Activated T-helper 17 cell treated with anti-CD3 and anti-CD28 coated beads, Interleukin-2, amount 50 U/mL, for 72 hours (primary cell): Measurements from ENCODE around the gene RPS14. TPM values are rescaled to one million over a fixed set of nuclear protein-coding genes. Genes with fewer than 3 reads are reported as not detected.
A peak's percentile ranks its signal among the peaks of the same experiment; 100 is the strongest.

Experiments
- ATAC-seq: fragments of 150-1000 bp; cut with Tn5 transposase; replicated peaks from 2 replicates; pipeline ENCODE4 v1.10.0; 2021; ENCODE audit warnings: mild to moderate bottlenecking, moderate library complexity
- H3K27ac Mint-ChIP-seq: one replicate; pipeline ENCODE4 v1.8.0; 2022; ENCODE audit warnings: mixed read lengths
- H3K27me3 Mint-ChIP-seq: one replicate; pipeline ENCODE4 v1.8.0; 2022; ENCODE audit warnings: mixed read lengths
- H3K36me3 Mint-ChIP-seq: one replicate; pipeline ENCODE4 v1.8.0; 2022; ENCODE audit warnings: low read depth, mild to moderate bottlenecking, mixed read lengths
- H3K4me1 Mint-ChIP-seq: one replicate; pipeline ENCODE4 v1.8.0; 2022; ENCODE audit warnings: mixed read lengths
- H3K4me3 Mint-ChIP-seq: one replicate; pipeline ENCODE4 v1.8.0; 2022; ENCODE audit warnings: mild to moderate bottlenecking, mixed read lengths
- H3K9me3 Mint-ChIP-seq: one replicate; pipeline ENCODE4 v1.8.0; 2022; ENCODE audit warnings: mixed read lengths
- total RNA-seq, 2 donors: library from RNA; stranded (reverse); gene quantifications; one replicate each; pipeline ENCODE4 v1.2.3, GENCODE V29; 2022

Gene RPS14
- total RNA-seq, 2 donors from 2014 or later: 2,772 to 2,939 TPM

GRCh38 chr5:150407096-150407720, 42.3 kb downstream of the RPS14 start:
- Mint-ChIP-seq H3K27ac (no peak overlapping the region), H3K4me1 (peaks cover 12% of the 10 kb centered on the region), H3K9me3 (no peaks in the 10 kb centered on the region), H3K36me3 (peaks cover 82% of the 10 kb centered on the region), H3K4me3 (no peak overlapping the region), H3K27me3 (no peaks in the 10 kb centered on the region)
- ATAC-seq: no peak

GRCh38 chr5:150406723-150407095, 42.8 kb downstream of the RPS14 start:
- ATAC-seq: no peak
- no peaks in the 10 kb centered on the region for H3K9me3 Mint-ChIP-seq
- peaks cover 87% of the 10 kb centered on the region for H3K36me3 Mint-ChIP-seq
- H3K27me3 Mint-ChIP-seq: no peaks in the 10 kb centered on the region
- no peak overlapping the region for H3K27ac Mint-ChIP-seq
- H3K4me1 Mint-ChIP-seq: peaks cover 12% of the 10 kb centered on the region
- no peak overlapping the region for H3K4me3 Mint-ChIP-seq

GRCh38 chr5:150406103-150406722, 43.3 kb downstream of the RPS14 start:
- H3K27me3 Mint-ChIP-seq: no peaks in the 10 kb centered on the region

GRCh38 chr5:150404941-150405816, 44.4 kb downstream of the RPS14 start:
- peaks cover 6% of the 10 kb centered on the region for H3K4me1 Mint-ChIP-seq
- H3K4me3 Mint-ChIP-seq: no peak overlapping the region
- ATAC-seq: no peak
- no peaks in the 10 kb centered on the region for H3K9me3 Mint-ChIP-seq
- peaks cover 96% of the 10 kb centered on the region for H3K36me3 Mint-ChIP-seq
- no peaks in the 10 kb centered on the region for H3K27me3 Mint-ChIP-seq
- no peak overlapping the region for H3K27ac Mint-ChIP-seq

More at GRCh38 chr5:150406103-150406722, 43.3 kb downstream of the RPS14 start:
- ATAC-seq: no peak
- Mint-ChIP-seq H3K36me3 (peaks cover 92% of the 10 kb centered on the region), H3K9me3 (no peaks in the 10 kb centered on the region), H3K4me1 (peaks cover 12% of the 10 kb centered on the region), H3K4me3 (no peak overlapping the region), H3K27ac (peak overlapping the region; percentile 74)

- H3K9me3 Mint-ChIP-seq: no peaks in the 10 kb centered on the region
- no peaks in the 10 kb centered on the region for H3K4me1 Mint-ChIP-seq
- peaks cover 96% of the 10 kb centered on the region for H3K36me3 Mint-ChIP-seq
- no peak for ATAC-seq
- no peak overlapping the region for H3K27ac Mint-ChIP-seq
- no peaks in the 10 kb centered on the region for H3K27me3 Mint-ChIP-seq
- no peak overlapping the region for H3K4me3 Mint-ChIP-seq
These were observed 45.0 kb downstream of the RPS14 start for GRCh38 chr5:150404535-150404934.

GRCh38 chr5:150404121-150404520, 45.4 kb downstream of the RPS14 start:
- H3K4me3 Mint-ChIP-seq: no peak overlapping the region
- H3K27ac Mint-ChIP-seq: no peak overlapping the region
- H3K27me3 Mint-ChIP-seq: no peaks in the 10 kb centered on the region
- peaks cover 98% of the 10 kb centered on the region for H3K36me3 Mint-ChIP-seq
- no peaks in the 10 kb centered on the region for H3K4me1 Mint-ChIP-seq
- no peak for ATAC-seq
- H3K9me3 Mint-ChIP-seq: no peaks in the 10 kb centered on the region

GRCh38 chr5:150402901-150403342, 46.6 kb downstream of the RPS14 start:
- H3K4me3 Mint-ChIP-seq: no peak overlapping the region
- H3K9me3 Mint-ChIP-seq: no peaks in the 10 kb centered on the region
- peaks cover 98% of the 10 kb centered on the region for H3K36me3 Mint-ChIP-seq

GRCh38 chr5:150402229-150402773, 47.2 kb downstream of the RPS14 start:
- no peaks in the 10 kb centered on the region for H3K4me1 Mint-ChIP-seq
- no peaks in the 10 kb centered on the region for H3K27me3 Mint-ChIP-seq
- no peak overlapping the region for H3K4me3 Mint-ChIP-seq
- H3K36me3 Mint-ChIP-seq: peaks cover 99% of the 10 kb centered on the region
- no peak for ATAC-seq
- H3K27ac Mint-ChIP-seq: no peak overlapping the region
- no peaks in the 10 kb centered on the region for H3K9me3 Mint-ChIP-seq

More at GRCh38 chr5:150402901-150403342, 46.6 kb downstream of the RPS14 start:
- no peak overlapping the region for H3K27ac Mint-ChIP-seq
- no peaks in the 10 kb centered on the region for H3K27me3 Mint-ChIP-seq
- no peaks in the 10 kb centered on the region for H3K4me1 Mint-ChIP-seq
- ATAC-seq: no peak

- H3K4me1 Mint-ChIP-seq: no peaks in the 10 kb centered on the region
- no peak for ATAC-seq
- no peak overlapping the region for H3K4me3 Mint-ChIP-seq
- peak overlapping the region; percentile 66 for H3K27ac Mint-ChIP-seq
- H3K36me3 Mint-ChIP-seq: peaks cover 99% of the 10 kb centered on the region
- H3K9me3 Mint-ChIP-seq: no peaks in the 10 kb centered on the region
- H3K27me3 Mint-ChIP-seq: no peaks in the 10 kb centered on the region
These were observed 47.9 kb downstream of the RPS14 start for GRCh38 chr5:150401376-150402228.

GRCh38 chr5:150401076-150401375, 48.5 kb downstream of the RPS14 start:
- H3K27ac Mint-ChIP-seq: peak overlapping the region; percentile 66
- peaks cover 99% of the 10 kb centered on the region for H3K36me3 Mint-ChIP-seq

GRCh38 chr5:150400316-150401075, 49.0 kb downstream of the RPS14 start:
- H3K27me3 Mint-ChIP-seq: no peaks in the 10 kb centered on the region
- H3K4me3 Mint-ChIP-seq: no peak overlapping the region
- H3K36me3 Mint-ChIP-seq: peaks cover 99% of the 10 kb centered on the region
- peak overlapping the region; percentile 85 for H3K27ac Mint-ChIP-seq
- H3K4me1 Mint-ChIP-seq: no peaks in the 10 kb centered on the region
- no peaks in the 10 kb centered on the region for H3K9me3 Mint-ChIP-seq
- ATAC-seq: no peak

More at GRCh38 chr5:150401076-150401375, 48.5 kb downstream of the RPS14 start:
- no peak overlapping the region for H3K4me3 Mint-ChIP-seq
- no peaks in the 10 kb centered on the region for H3K27me3 Mint-ChIP-seq
- H3K9me3 Mint-ChIP-seq: no peaks in the 10 kb centered on the region
- no peak for ATAC-seq
- H3K4me1 Mint-ChIP-seq: no peaks in the 10 kb centered on the region

- H3K27me3 Mint-ChIP-seq: no peaks in the 10 kb centered on the region
- no peak overlapping the region for H3K4me3 Mint-ChIP-seq
- H3K36me3 Mint-ChIP-seq: peaks cover 99% of the 10 kb centered on the region
- H3K9me3 Mint-ChIP-seq: no peaks in the 10 kb centered on the region
- no peaks in the 10 kb centered on the region for H3K4me1 Mint-ChIP-seq
- peak overlapping the region; percentile 85 for H3K27ac Mint-ChIP-seq
- ATAC-seq: no peak
These were observed 49.9 kb downstream of the RPS14 start for GRCh38 chr5:150399524-150400211.
